Hepatocyte (in vitro differentiated cells): ENCODE results near the gene RPS6KA2. TPM values are rescaled to one million over a fixed set of nuclear protein-coding genes. Genes with fewer than 3 reads are reported as not detected.

Source experiments
- DNase-seq: peaks from one replicate; pipeline ENCODE4 v3.0.0-alpha.2; 2016; ENCODE audit warnings: low spot score
- H2AFZ ChIP-seq: fragments of 200-600 bp; sonication (generic); 2 replicates; pipeline ENCODE4 v1.6.0; 2016; ENCODE audit warnings: antibody characterized with exemption, mild to moderate bottlenecking
- H3K27ac ChIP-seq: fragments of 200-600 bp; sonication (generic); 2 replicates; pipeline ENCODE4 v1.5.1; 2016; ENCODE audit warnings: mild to moderate bottlenecking
- H3K27me3 ChIP-seq: fragments of 200-600 bp; sonication (generic); 2 replicates; pipeline ENCODE4 v1.6.1; 2016
- H3K36me3 ChIP-seq: fragments of 200-600 bp; sonication (generic); replicated peaks from 2 replicates; pipeline ENCODE4 v1.5.1; 2016; ENCODE audit warnings: low read depth; ENCODE audit not compliant: insufficient read depth
- H3K4me1 ChIP-seq: fragments of 200-600 bp; sonication (generic); 2 replicates; pipeline ENCODE4 v1.5.1; 2016; ENCODE audit warnings: mild to moderate bottlenecking, moderate library complexity; ENCODE audit not compliant: insufficient read depth
- H3K4me2 ChIP-seq: fragments of 200-600 bp; sonication (generic); 2 replicates; pipeline ENCODE4 v1.6.0; 2016
- H3K4me3 ChIP-seq: fragments of 200-600 bp; sonication (generic); 2 replicates; pipeline ENCODE4 v1.5.1; 2016; ENCODE audit warnings: mild to moderate bottlenecking
- H3K79me2 ChIP-seq: fragments of 200-600 bp; sonication (generic); 2 replicates; pipeline ENCODE4 v1.6.0; 2017; ENCODE audit warnings: mild to moderate bottlenecking
- H3K9me2 ChIP-seq: fragments of 200-600 bp; sonication (generic); replicated peaks from 2 replicates; pipeline ENCODE4 v1.6.0; 2017; ENCODE audit warnings: mild to moderate bottlenecking; ENCODE audit not compliant: insufficient read depth
- H3K9me3 ChIP-seq: fragments of 200-600 bp; sonication (generic); 2 replicates; pipeline ENCODE4 v1.5.1; 2016; ENCODE audit warnings: low read depth, mild to moderate bottlenecking
- H4K20me1 ChIP-seq: fragments of 200-600 bp; sonication (generic); 2 replicates; pipeline ENCODE4 v1.6.0; 2016; ENCODE audit warnings: mild to moderate bottlenecking; ENCODE audit not compliant: insufficient read depth, poor library complexity, severe bottlenecking
- CTCF ChIP-seq: fragments of 200-600 bp; sonication (generic); IDR thresholded peaks from 2 replicates; pipeline ENCODE4 v1.5.1; 2016; ENCODE audit warnings: antibody characterized with exemption, mild to moderate bottlenecking; ENCODE audit not compliant: poor library complexity
- EZH2 ChIP-seq: fragments of 200-600 bp; sonication (generic); IDR thresholded peaks from 2 replicates; pipeline ENCODE4 v1.6.1; 2016; ENCODE audit warnings: antibody characterized with exemption, mild to moderate bottlenecking, borderline replicate concordance
- EZH2phosphoT487 ChIP-seq: fragments of 200-600 bp; sonication (generic); IDR thresholded peaks from one replicate; pipeline ENCODE4 v1.6.1; 2018; ENCODE audit warnings: antibody characterized with exemption, mild to moderate bottlenecking, low read depth, moderate library complexity; ENCODE audit not compliant: unreplicated experiment, severe bottlenecking
- WGBS: methylation state at CpG from one replicate; pipeline ENCODE4 v1.1.6; 2016; ENCODE audit warnings: low lambda C conversion rate; ENCODE audit errors: missing lambda C conversion rate; 5-methylcytosine and 5-hydroxymethylcytosine counted together
- polyA plus RNA-seq: library from polyadenylated mRNA; unstranded; fragments of >200 nt; fragmentation: Nextera tagmentation; extraction: Ambion mirVana; gene quantifications from 2 replicates; pipeline ENCODE4 v1.2.1, GENCODE V29; 2016
- total RNA-seq: library from RNA; depleted of rRNA; stranded (reverse); fragments of >200 nt; gene quantifications from 2 replicates; pipeline ENCODE4 v1.2.3, GENCODE V29; 2014

Gene RPS6KA2
- total and polyA plus RNA-seq, 2 experiments from 2014 or later: 27.7 to 29.2 TPM

- no peak overlapping the region for H3K27ac ChIP-seq
- no peaks in the 10 kb centered on the region for H3K9me3 ChIP-seq
- H3K4me1 ChIP-seq: no peaks in the 10 kb centered on the region
- no peak for DNase-seq
- H3K27me3 ChIP-seq: no peaks in the 10 kb centered on the region
- no peak overlapping the region for H2AFZ ChIP-seq
- WGBS: 81% methylated on average over 10 of the region's 10 CpGs
- H3K9me2 ChIP-seq: no peaks in the 10 kb centered on the region
- H3K79me2 ChIP-seq: no peaks in the 10 kb centered on the region
- TF ChIP-seq EZH2 (no peak), CTCF (no peak), EZH2phosphoT487 (no peak)
- no peaks in the 10 kb centered on the region for H4K20me1 ChIP-seq
- no peak overlapping the region for H3K4me2 ChIP-seq
- no peak overlapping the region for H3K4me3 ChIP-seq
- H3K36me3 ChIP-seq: no peaks in the 10 kb centered on the region
Observed at GRCh38 chr6:166471797-166472260, 155.2 kb downstream of the RPS6KA2 start.

GRCh38 chr6:166470863-166471410 lies 156.1 kb downstream of the RPS6KA2 start:
- no peaks in the 10 kb centered on the region for H3K36me3 ChIP-seq
- H3K27me3 ChIP-seq: no peaks in the 10 kb centered on the region
- 92% methylated on average over 21 of the region's 23 CpGs for WGBS
- no peak for TF ChIP-seq CTCF
- no peak for TF ChIP-seq EZH2phosphoT487
- no peak for TF ChIP-seq EZH2
- H3K4me1 ChIP-seq: no peaks in the 10 kb centered on the region
- H3K27ac ChIP-seq: no peak overlapping the region
- no peak overlapping the region for H2AFZ ChIP-seq
- no peak overlapping the region for H3K4me2 ChIP-seq
- no peaks in the 10 kb centered on the region for H3K79me2 ChIP-seq
- H3K4me3 ChIP-seq: no peak overlapping the region
- H4K20me1 ChIP-seq: no peaks in the 10 kb centered on the region
- DNase-seq: no peak
- no peaks in the 10 kb centered on the region for H3K9me2 ChIP-seq
- no peaks in the 10 kb centered on the region for H3K9me3 ChIP-seq

GRCh38 chr6:166470029-166470862 lies 156.8 kb downstream of the RPS6KA2 start:
- no peak for DNase-seq
- WGBS: 84% methylated on average over 20 of the region's 20 CpGs

More at GRCh38 chr6:166470029-166470862, 156.8 kb downstream of the RPS6KA2 start:
- H3K36me3 ChIP-seq: no peaks in the 10 kb centered on the region
- H3K4me2 ChIP-seq: no peak overlapping the region
- no peaks in the 10 kb centered on the region for H3K27me3 ChIP-seq
- H3K4me3 ChIP-seq: no peak overlapping the region
- H3K4me1 ChIP-seq: no peaks in the 10 kb centered on the region
- H3K27ac ChIP-seq: no peak overlapping the region
- H3K9me2 ChIP-seq: no peaks in the 10 kb centered on the region
- H3K79me2 ChIP-seq: no peaks in the 10 kb centered on the region
- no peak overlapping the region for H2AFZ ChIP-seq
- no peaks in the 10 kb centered on the region for H4K20me1 ChIP-seq
- H3K9me3 ChIP-seq: no peaks in the 10 kb centered on the region
- TF ChIP-seq EZH2phosphoT487 (no peak), CTCF (no peak), EZH2 (no peak)
